GM19099 (cell line): Measurements from ENCODE around the gene IGFL4.

ENCODE experiments used
- POLR2A ChIP-seq: IDR thresholded peaks from 3 replicates; pipeline ENCODE4 v1.6.1; 2011; ENCODE audit warnings: low read depth; ENCODE audit not compliant: insufficient read length; ENCODE audit errors: extremely low read depth

IGFL4 gene

GRCh38 chr19:46068345-46069258 lies 27.8 kb upstream of the IGFL4 start:
- TF ChIP-seq POLR2A = no peak

- no peak for TF ChIP-seq POLR2A
Measured at GRCh38 chr19:46067691-46068090, 26.9 kb upstream of the IGFL4 start.

GRCh38 chr19:46066471-46066870 lies 25.7 kb upstream of the IGFL4 start:
- TF ChIP-seq POLR2A = no peak

- TF ChIP-seq POLR2A = no peak
Measured at GRCh38 chr19:46065486-46066071, 24.8 kb upstream of the IGFL4 start.

- no peak for TF ChIP-seq POLR2A
Measured at GRCh38 chr19:46063201-46063600, 22.4 kb upstream of the IGFL4 start.

- no peak for TF ChIP-seq POLR2A
Measured at GRCh38 chr19:46060012-46060411, 19.2 kb upstream of the IGFL4 start.

- no peak for TF ChIP-seq POLR2A
Measured at GRCh38 chr19:46058778-46059177, 18.0 kb upstream of the IGFL4 start.

GRCh38 chr19:46056536-46056935 lies 15.7 kb upstream of the IGFL4 start:
- no peak for TF ChIP-seq POLR2A

GRCh38 chr19:46052896-46053295 lies 12.1 kb upstream of the IGFL4 start:
- TF ChIP-seq POLR2A = no peak

GRCh38 chr19:46049597-46049996 lies 8.8 kb upstream of the IGFL4 start:
- no peak for TF ChIP-seq POLR2A

GRCh38 chr19:46043519-46043918 lies 2.7 kb upstream of the IGFL4 start:
- no peak for TF ChIP-seq POLR2A

- TF ChIP-seq POLR2A = no peak
Measured at GRCh38 chr19:46042252-46042883, 1.6 kb upstream of the IGFL4 start.

GRCh38 chr19:46040125-46040524 lies 677 bp downstream of the IGFL4 start:
- TF ChIP-seq POLR2A = no peak

- TF ChIP-seq POLR2A = no peak
Measured at GRCh38 chr19:46036744-46037128, 4.1 kb downstream of the IGFL4 start.

GRCh38 chr19:46035986-46036743 lies 4.6 kb downstream of the IGFL4 start:
- no peak for TF ChIP-seq POLR2A
